ENCODE measurements around the gene BSG. TPM values are rescaled to one million over a fixed set of nuclear protein-coding genes. Genes with fewer than 3 reads are reported as not detected.

The BSG gene
- total and polyA plus RNA-seq, 9 of the 15 experiments (the other 6 are each of a cell fraction or from before 2014, with no cell fraction given) = 4.6 to 495 (median 187) TPM

DNA sequence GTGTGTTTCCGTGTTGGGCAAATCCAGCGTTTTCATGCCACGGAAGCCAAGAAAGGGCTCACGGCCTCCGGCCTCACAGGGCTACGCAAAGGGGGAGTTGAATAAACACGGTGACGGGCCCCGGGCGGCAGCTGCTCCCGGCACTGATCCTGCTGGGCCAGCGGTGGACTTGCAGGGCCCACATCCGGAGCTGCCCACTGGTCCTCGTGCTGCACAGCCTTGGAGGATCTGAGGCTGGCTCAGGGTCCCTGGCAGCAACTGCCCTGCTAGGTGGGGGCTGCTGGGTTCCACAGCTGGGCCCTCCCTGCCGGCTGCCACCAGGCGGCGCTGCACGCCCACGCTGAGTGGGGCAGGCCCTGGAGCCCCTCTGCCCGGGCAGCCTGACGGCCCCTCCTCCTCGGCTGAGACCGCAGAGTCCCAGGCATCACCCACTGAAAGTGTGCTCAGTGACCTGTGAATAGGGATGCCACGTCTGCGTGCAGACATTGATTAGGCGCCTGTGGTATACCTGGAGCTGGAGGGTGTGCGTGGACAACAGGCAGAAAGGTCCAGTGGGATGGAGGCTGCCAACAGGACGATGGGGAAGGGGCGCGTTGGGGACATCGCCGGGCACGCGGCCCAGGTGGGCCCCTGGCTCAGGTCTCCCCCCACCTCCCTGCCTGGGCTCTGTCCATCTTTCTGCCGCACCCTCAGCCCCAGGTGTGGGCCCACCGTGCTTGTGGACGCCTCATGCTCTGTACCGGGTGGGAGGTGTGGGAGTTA lies 12.0 kb downstream of the BSG start (continued):
- TF ChIP-seq TOE1 (IDR thresholded peaks at IDR 0.05; ENCODE audit: borderline replicate concordance) = no peak
- no peak for TF ChIP-seq TOE1 (CRISPR knock-in tag; IDR thresholded peaks at IDR 0.05; ENCODE audit: borderline replicate concordance, low read depth)
- TF ChIP-seq FOXA1 (IDR thresholded peaks at IDR 0.05; ENCODE audit: borderline replicate concordance) = no peak
- TF ChIP-seq ZC3H4 (CRISPR knock-in tag; IDR thresholded peaks at IDR 0.05; ENCODE audit: borderline replicate concordance) = no peak
- TF ChIP-seq TAF9B (IDR thresholded peaks at IDR 0.05; ENCODE audit: partially characterized antibody) = no peak
- TF ChIP-seq, protein P1, sequence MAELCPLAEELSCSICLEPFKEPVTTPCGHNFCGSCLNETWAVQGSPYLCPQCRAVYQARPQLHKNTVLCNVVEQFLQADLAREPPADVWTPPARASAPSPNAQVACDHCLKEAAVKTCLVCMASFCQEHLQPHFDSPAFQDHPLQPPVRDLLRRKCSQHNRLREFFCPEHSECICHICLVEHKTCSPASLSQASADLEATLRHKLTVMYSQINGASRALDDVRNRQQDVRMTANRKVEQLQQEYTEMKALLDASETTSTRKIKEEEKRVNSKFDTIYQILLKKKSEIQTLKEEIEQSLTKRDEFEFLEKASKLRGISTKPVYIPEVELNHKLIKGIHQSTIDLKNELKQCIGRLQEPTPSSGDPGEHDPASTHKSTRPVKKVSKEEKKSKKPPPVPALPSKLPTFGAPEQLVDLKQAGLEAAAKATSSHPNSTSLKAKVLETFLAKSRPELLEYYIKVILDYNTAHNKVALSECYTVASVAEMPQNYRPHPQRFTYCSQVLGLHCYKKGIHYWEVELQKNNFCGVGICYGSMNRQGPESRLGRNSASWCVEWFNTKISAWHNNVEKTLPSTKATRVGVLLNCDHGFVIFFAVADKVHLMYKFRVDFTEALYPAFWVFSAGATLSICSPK (IDR thresholded peaks at IDR 0.05; ENCODE audit: borderline replicate concordance) = no peak
- no peak for TF ChIP-seq ZNF23 (CRISPR knock-in tag; IDR thresholded peaks at IDR 0.05)
- TF ChIP-seq, protein P2, sequence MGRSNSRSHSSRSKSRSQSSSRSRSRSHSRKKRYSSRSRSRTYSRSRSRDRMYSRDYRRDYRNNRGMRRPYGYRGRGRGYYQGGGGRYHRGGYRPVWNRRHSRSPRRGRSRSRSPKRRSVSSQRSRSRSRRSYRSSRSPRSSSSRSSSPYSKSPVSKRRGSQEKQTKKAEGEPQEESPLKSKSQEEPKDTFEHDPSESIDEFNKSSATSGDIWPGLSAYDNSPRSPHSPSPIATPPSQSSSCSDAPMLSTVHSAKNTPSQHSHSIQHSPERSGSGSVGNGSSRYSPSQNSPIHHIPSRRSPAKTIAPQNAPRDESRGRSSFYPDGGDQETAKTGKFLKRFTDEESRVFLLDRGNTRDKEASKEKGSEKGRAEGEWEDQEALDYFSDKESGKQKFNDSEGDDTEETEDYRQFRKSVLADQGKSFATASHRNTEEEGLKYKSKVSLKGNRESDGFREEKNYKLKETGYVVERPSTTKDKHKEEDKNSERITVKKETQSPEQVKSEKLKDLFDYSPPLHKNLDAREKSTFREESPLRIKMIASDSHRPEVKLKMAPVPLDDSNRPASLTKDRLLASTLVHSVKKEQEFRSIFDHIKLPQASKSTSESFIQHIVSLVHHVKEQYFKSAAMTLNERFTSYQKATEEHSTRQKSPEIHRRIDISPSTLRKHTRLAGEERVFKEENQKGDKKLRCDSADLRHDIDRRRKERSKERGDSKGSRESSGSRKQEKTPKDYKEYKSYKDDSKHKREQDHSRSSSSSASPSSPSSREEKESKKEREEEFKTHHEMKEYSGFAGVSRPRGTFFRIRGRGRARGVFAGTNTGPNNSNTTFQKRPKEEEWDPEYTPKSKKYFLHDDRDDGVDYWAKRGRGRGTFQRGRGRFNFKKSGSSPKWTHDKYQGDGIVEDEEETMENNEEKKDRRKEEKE (IDR thresholded peaks at IDR 0.05; ENCODE audit: borderline replicate concordance in 1 of 2, control insufficient read depth in 1 of 2, low read depth in 2 of 2, low read length in 1 of 2) = no peak
- TF ChIP-seq MYNN (IDR thresholded peaks at IDR 0.05) = peak; percentile 63
- TF ChIP-seq MYNN (CRISPR knock-in tag; IDR thresholded peaks at IDR 0.05) = no peak
- TF ChIP-seq HNRNPL (IDR thresholded peaks at IDR 0.05; ENCODE audit: low read depth, low read length) = peak; percentile 78; the same call in 1 of the 2 replicates
- no peak for TF ChIP-seq TCF7 (IDR thresholded peaks at IDR 0.05; ENCODE audit: borderline replicate concordance)
- no peak for TF ChIP-seq TAL1 (IDR thresholded peaks at IDR 0.05)
- no peak for TF ChIP-seq ZNF146 (CRISPR knock-in tag; IDR thresholded peaks at IDR 0.05; ENCODE audit: unreplicated experiment)
- TF ChIP-seq ZNF239 (CRISPR knock-in tag; IDR thresholded peaks at IDR 0.05) = no peak
- TF ChIP-seq TCF3 (CRISPR knock-in tag; IDR thresholded peaks at IDR 0.05) = no peak
- no peak for TF ChIP-seq CHCHD3 (CRISPR knock-in tag; IDR thresholded peaks at IDR 0.05)
- TF ChIP-seq ZNF644 (tag; IDR thresholded peaks at IDR 0.05; ENCODE audit: low read depth) = no peak
